Kidney (tissue), 14 donors: Measurements from ENCODE around the gene PI4K2A. TPM values are rescaled to one million over a fixed set of nuclear protein-coding genes. Genes with fewer than 3 reads are reported as not detected.

Source experiments
- DNase-seq, 5 donors: peaks; one replicate each; pipeline ENCODE4 v3.0.0-alpha.2; 2013 to 2020
- FAIRE-seq: peaks from 2 replicates; lab custom pipeline; 2012; peaks lifted over from hg19 to GRCh38; lab: Jason Lieb, UNC
- H3K27ac ChIP-seq, 2 donors: one replicate each; pipeline ENCODE4 v1.7.0; 2013; ENCODE audit warnings: low read depth in 2 of 2, low read length in 2 of 2, inconsistent platforms in 1 of 2
- H3K27me3 ChIP-seq: one replicate; pipeline ENCODE4 v1.7.1; 2013; ENCODE audit warnings: low read length, inconsistent platforms; ENCODE audit not compliant: control insufficient read depth, insufficient read depth
- H3K36me3 ChIP-seq, 3 donors: one replicate each; pipeline versions ENCODE4 v1.7.0 to v1.7.1; 2013; ENCODE audit warnings: low read length in 3 of 3, control low read depth in 1 of 3, inconsistent platforms in 1 of 3; ENCODE audit not compliant: insufficient read depth in 3 of 3, control insufficient read depth in 2 of 3
- H3K4me1 ChIP-seq, 3 donors: one replicate each; pipeline versions ENCODE4 v1.7.0 to v1.7.1; 2013; ENCODE audit warnings: low read length in 3 of 3, inconsistent platforms in 1 of 3, low read depth in 1 of 3; ENCODE audit not compliant: control insufficient read depth in 2 of 3, insufficient read depth in 2 of 3
- H3K4me3 ChIP-seq, 3 donors: one replicate each; pipeline versions ENCODE4 v1.7.0 to v1.8.1; 2013; ENCODE audit warnings: low read length in 3 of 3, control low read depth in 1 of 3, inconsistent platforms in 1 of 3
- H3K9ac ChIP-seq, 3 donors: one replicate each; pipeline versions ENCODE4 v1.7.0 to v1.7.1; 2013; ENCODE audit warnings: low read length in 3 of 3, control low read depth in 1 of 3, inconsistent platforms in 1 of 3
- H3K9me3 ChIP-seq, 3 donors: one replicate each; pipeline versions ENCODE4 v1.7.0 to v1.7.1; 2013; ENCODE audit warnings: low read length in 3 of 3, control low read depth in 1 of 3, inconsistent platforms in 1 of 3; ENCODE audit not compliant: control insufficient read depth in 2 of 3, insufficient read depth in 1 of 3
- intact Hi-C: fragments of 100-400 bp; cut with DNase I; formaldehyde crosslinking; loops from one replicate; pipeline ENCODE4 v1.11.1; 2022
- polyA plus RNA-seq: library from polyadenylated mRNA; stranded (reverse); fragments of 350-450 nt; fragmentation: Illumina TruSeq; extraction: RNeasy Lipid Tissue Mini Kit (QIAGEN cat#74804); gene quantifications from one replicate; pipeline ENCODE4 v1.2.3, GENCODE V29; 2014; ENCODE audit warnings: low read depth, low replicate concordance; ENCODE audit not compliant: insufficient read depth
- total RNA-seq: library from RNA; stranded (reverse); fragmentation: NEBNext Ultra II Directional; extraction: Animal tissue kit (Norgen Biotek cat#: 25700); gene quantifications from one replicate; pipeline ENCODE4 v1.2.1, GENCODE V29; 2021
- TF ChIP-seq, protein P1 (sequence below): IDR thresholded peaks from 3 replicates; pipeline ENCODE4 v1.5.1; 2012; ENCODE audit warnings: mild to moderate bottlenecking, moderate library complexity, borderline replicate concordance; ENCODE audit not compliant: insufficient read depth; ENCODE audit errors: extremely low read depth
- donor health status: control.
- donor health status: control.
- donor health status: control.
- donor health status: control.
- donor health status: control.
- donor health status: DM: yes; HTN: yes; CAD: no.
- donor health status: Normal renal cell carcinoma (clear cell type).

PI4K2A gene
- total and polyA plus RNA-seq, 2 donors from 2014 or later: 14.2 to 17.3 TPM

DNA sequence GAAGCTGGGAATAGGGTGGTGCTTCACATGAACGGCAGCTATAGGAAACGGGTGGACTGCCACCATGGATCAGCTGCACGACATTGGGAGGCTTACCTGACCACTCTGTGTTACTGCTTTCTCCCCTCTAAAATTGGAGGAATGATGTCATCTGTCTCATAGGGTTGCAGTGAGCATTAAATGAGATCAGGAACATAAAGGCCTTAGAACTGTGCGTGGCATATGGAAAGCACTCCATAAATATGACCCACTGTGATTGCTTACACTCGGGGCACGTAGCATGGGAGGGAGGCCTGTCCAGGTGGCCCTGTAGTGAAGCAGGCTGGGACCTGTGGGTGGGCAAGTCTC lies 41.2 kb upstream of the PI4K2A start:
- Histone ChIP-seq H3K9me3 (no peaks in the 10 kb centered on the region), H3K4me1 (peaks cover 0 to 11% (median 0%) of the 10 kb centered on the region in 3 donors), H3K4me3 (no peak overlapping the region), H3K27me3 (no peaks in the 10 kb centered on the region), H3K27ac (peak overlapping the region in 1 of 2 donors; percentile 53), H3K9ac (no peak overlapping the region), H3K36me3 (peaks cover 0 to 19% (median 2%) of the 10 kb centered on the region in 3 donors)
- TF ChIP-seq, protein P1, sequence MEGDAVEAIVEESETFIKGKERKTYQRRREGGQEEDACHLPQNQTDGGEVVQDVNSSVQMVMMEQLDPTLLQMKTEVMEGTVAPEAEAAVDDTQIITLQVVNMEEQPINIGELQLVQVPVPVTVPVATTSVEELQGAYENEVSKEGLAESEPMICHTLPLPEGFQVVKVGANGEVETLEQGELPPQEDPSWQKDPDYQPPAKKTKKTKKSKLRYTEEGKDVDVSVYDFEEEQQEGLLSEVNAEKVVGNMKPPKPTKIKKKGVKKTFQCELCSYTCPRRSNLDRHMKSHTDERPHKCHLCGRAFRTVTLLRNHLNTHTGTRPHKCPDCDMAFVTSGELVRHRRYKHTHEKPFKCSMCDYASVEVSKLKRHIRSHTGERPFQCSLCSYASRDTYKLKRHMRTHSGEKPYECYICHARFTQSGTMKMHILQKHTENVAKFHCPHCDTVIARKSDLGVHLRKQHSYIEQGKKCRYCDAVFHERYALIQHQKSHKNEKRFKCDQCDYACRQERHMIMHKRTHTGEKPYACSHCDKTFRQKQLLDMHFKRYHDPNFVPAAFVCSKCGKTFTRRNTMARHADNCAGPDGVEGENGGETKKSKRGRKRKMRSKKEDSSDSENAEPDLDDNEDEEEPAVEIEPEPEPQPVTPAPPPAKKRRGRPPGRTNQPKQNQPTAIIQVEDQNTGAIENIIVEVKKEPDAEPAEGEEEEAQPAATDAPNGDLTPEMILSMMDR: no peak
- intact Hi-C loops: no loop called here
- FAIRE-seq (no peak), DNase-seq (no peak)

DNA sequence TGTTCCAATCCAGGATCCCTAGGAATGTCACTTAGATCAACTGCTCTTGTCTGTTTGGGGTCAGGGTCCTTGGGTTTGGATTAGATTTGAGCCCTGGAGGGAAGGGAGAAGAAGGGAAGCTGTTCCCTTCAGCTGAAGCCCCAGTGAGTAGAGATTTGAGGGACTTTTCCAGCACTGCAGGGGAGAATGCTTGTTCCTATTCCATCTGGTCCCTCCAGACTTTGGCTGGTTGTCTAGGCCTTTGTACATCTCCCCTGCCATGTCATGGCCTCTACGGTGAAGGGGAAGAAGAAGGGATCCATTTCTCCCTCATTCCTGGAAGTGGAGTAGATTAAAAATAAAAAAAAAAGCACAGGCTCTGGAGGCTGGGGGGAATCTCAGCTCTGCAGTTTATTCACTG lies 39.9 kb upstream of the PI4K2A start:
- Histone ChIP-seq H3K4me3 (no peak overlapping the region), H3K36me3 (peaks cover 0 to 19% (median 2%) of the 10 kb centered on the region in 3 donors), H3K4me1 (peaks cover 0 to 11% (median 0%) of the 10 kb centered on the region in 3 donors), H3K9ac (no peak overlapping the region), H3K27ac (no peak overlapping the region), H3K9me3 (no peaks in the 10 kb centered on the region), H3K27me3 (no peaks in the 10 kb centered on the region)
- TF ChIP-seq, protein P1: no peak
- FAIRE-seq (no peak), DNase-seq (no peak)
- intact Hi-C loops: no loop called here

DNA sequence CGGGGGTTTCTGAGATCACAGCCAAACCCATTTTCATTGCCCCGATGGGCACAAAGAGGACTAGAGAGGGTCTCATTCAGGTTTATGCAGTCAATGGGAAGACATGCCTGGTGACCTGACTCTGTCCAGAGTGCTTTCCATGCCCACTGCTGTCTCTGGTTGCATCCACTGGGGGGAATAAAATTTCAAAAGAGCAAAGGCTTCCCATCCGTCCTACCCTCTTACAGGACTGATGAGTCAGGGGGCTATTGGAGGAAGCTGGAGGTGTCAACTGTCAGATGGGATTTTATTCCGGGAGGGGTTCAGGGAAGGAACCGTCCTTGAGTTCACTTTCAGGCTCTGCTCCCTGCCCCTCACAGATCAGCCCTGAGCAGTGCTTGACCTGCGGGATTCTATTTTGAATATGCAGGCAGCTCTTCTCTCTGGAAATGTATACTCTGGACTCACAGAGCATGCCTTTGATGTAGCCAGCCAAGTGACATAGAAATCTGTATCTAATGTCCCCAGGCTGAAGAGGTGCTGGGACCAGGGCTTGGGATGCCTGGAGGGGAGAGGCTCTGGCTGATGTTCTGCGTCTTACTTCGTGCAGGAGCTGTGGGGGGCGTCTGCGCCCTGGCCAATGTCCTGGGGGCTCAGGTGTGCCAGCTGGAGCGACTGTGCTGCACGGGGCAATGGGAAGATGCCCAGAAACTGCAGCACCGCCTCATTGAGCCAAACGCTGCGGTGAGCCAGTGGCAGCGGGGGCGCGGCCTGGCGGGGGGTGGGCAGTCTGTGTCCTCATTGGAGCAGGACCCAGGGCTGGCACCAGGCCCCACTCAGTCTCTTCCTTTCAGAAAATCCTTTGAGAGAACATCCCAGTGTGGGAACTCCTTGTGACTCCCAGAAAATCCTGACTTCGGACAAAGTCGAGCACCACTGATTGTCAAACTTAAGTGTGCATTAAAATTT lies 38.9 kb upstream of the PI4K2A start:
- TF ChIP-seq, protein P1: no peak
- no peaks in the 10 kb centered on the region for H3K27me3 ChIP-seq
- H3K9ac ChIP-seq: no peak overlapping the region
- no peaks in the 10 kb centered on the region for H3K9me3 ChIP-seq
- peaks cover 0 to 4% (median 0%) of the 10 kb centered on the region in 3 donors for H3K4me1 ChIP-seq
- H3K36me3 ChIP-seq: peaks cover 0 to 19% (median 2%) of the 10 kb centered on the region in 3 donors
- H3K4me3 ChIP-seq: no peak overlapping the region
- H3K27ac ChIP-seq: no peak overlapping the region
- no peak for FAIRE-seq
- intact Hi-C loops: no loop called here
- DNase-seq: peak in 1 of 5 donors; percentile 14
